ENCODE measurements around the gene THPO. TPM values are rescaled to one million over a fixed set of nuclear protein-coding genes. Genes with fewer than 3 reads are reported as not detected.

THPO gene
- total and polyA plus RNA-seq, 9 of the 15 experiments (the other 6 are each of a cell fraction or from before 2014, with no cell fraction given): 0.11 to 1.1 (median 0.35) TPM; not detected in 1

DNA sequence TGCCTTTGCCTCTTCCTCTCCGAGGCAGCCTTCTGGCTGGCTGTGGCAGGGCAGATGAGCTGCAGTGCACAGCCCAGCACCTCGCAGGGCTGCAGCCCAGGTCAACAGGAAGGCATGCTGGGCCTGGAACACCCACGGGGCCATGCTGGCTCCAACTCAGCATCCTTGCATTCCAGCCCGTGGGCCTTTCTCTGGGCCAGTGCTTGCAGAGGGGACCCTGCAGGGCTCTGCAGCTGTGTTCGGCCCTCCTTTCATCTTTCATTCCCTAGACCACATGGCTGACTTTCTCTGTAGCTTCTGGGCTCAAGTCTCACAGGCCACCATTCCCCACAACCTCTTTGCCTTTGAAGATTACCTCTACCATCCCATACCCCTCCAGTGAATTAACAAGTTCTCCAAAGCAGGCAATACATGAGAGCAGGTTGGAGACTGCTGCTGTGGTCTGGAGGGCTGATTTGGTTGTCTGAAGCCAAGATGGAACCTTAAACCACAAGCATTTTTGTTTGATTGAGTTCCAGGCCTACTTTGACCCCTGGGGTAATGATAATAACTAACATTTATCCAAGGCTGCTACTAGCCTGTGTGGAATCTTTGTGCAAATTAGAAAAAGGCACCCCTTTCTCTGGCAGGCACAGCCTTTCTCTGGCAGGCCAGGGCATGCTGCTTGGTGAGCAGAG lies 34.7 kb downstream of the THPO start:
- intact Hi-C loops (cut with micrococcal nuclease): no loop called here
- no TSS peak for BruUV-seq (replicated peaks)

GRCh38 chr3:184341925-184342324 lies 36.1 kb downstream of the THPO start:
- Histone ChIP-seq H3K27me3 (ENCODE audit: control insufficient read depth in 2 of 2, insufficient read depth in 2 of 2, low read length in 2 of 2) (no peaks in the 10 kb centered on the region), H3K9me1 (ENCODE audit: control insufficient read depth, insufficient read depth, low read length) (peaks cover 10% of the 10 kb centered on the region), H2AFZ (ENCODE audit: low read depth, low read length) (no peak overlapping the region), H3K4me1 (replicated peaks in 1 of 2; ENCODE audit: control insufficient read depth in 2 of 2, insufficient read depth in 2 of 2, low read length in 2 of 2) (peaks cover 23 to 50% of the 10 kb centered on the region in 2 experiments), H3K4me2 (ENCODE audit: insufficient read depth, low read length) (no peak overlapping the region), H3K4me3 (no peak overlapping the region), H4K20me1 (replicated peaks; ENCODE audit: control insufficient read depth, insufficient read depth, low read length) (no peaks in the 10 kb centered on the region; the same call in 1 of the 2 replicates), H3K36me3 (ENCODE audit: control insufficient read depth, insufficient read depth, low read length) (peaks cover 27% of the 10 kb centered on the region; the same call in 2 of the 3 replicates), H3K79me2 (ENCODE audit: control insufficient read depth, insufficient read depth, low read length) (peaks cover 16% of the 10 kb centered on the region), H3K9me3 (replicated peaks; ENCODE audit: control insufficient read depth, insufficient read depth, low read depth, low read length) (no peaks in the 10 kb centered on the region), H3K27ac (ENCODE audit: extremely low read depth, low read depth, low read length) (no peak overlapping the region), H3K9ac (ENCODE audit: insufficient read depth in 1 of 2, low read depth in 2 of 2, low read length in 2 of 2) (no peak overlapping the region)
- ATAC-seq (no peak), FAIRE-seq (no peak), DNase-seq (ENCODE audit: extremely low read depth in 1 of 4, low spot score in 3 of 4) (no peak)
- BruUV-seq (replicated peaks): no TSS peak
- 64% methylated on average over 7 of the region's 7 CpGs for WGBS (ENCODE audit: insufficient coverage, low coverage, missing lambda C conversion rate)
- in situ Hi-C loops (cut with MboI): no loop called here
- intact Hi-C loops (cut with micrococcal nuclease): no loop called here
- POLR2A ChIA-PET: interaction anchor here (0.7 to 1.6 kb wide), 4 partner anchors 9 to 306 kb away, joined by 3 to 6 read pairs (median 5); no protein-coding TSS in a partner anchor
- CTCF ChIA-PET (ENCODE audit: low intra/inter-chr PET ratio): no interaction called here
- no peak for TF ChIP-seq MITF (IDR thresholded peaks at IDR 0.05)
- no peak for TF ChIP-seq FOXO4 (CRISPR knock-in tag; IDR thresholded peaks at IDR 0.05)
- TF ChIP-seq, protein P1, sequence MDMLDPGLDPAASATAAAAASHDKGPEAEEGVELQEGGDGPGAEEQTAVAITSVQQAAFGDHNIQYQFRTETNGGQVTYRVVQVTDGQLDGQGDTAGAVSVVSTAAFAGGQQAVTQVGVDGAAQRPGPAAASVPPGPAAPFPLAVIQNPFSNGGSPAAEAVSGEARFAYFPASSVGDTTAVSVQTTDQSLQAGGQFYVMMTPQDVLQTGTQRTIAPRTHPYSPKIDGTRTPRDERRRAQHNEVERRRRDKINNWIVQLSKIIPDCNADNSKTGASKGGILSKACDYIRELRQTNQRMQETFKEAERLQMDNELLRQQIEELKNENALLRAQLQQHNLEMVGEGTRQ (CRISPR knock-in tag; IDR thresholded peaks at IDR 0.05): 0 out of 2 replicates have a peak, but pooled peaks have one; percentile 33
- no peak for TF ChIP-seq TCF15 (CRISPR knock-in tag; IDR thresholded peaks at IDR 0.05)
- no peak for TF ChIP-seq FOXA1 (IDR thresholded peaks at IDR 0.05; ENCODE audit: borderline replicate concordance)
- no peak for TF ChIP-seq ZFPM2 (CRISPR knock-in tag; IDR thresholded peaks at IDR 0.05)
- TF ChIP-seq CHD2 (IDR thresholded peaks at IDR 0.05; ENCODE audit: low read depth, low read length): no peak
- TF ChIP-seq KLF13 (tag; IDR thresholded peaks at IDR 0.05; ENCODE audit: borderline replicate concordance, low read depth): no peak
- no peak for TF ChIP-seq ZNF384 (IDR thresholded peaks at IDR 0.05; ENCODE audit: low read depth, low read length)

More for the DNA sequence above, 34.7 kb downstream of the THPO start:
- H2AFZ ChIP-seq (ENCODE audit: low read depth, low read length): no peak overlapping the region
- no peak overlapping the region for H3K4me2 ChIP-seq (ENCODE audit: insufficient read depth, low read length)
- ChIA-PET POLR2A (interaction anchor here (0.6 to 1.1 kb wide), 5 partner anchors 15 to 182 kb away, joined by 3 to 5 read pairs (median 3); no protein-coding TSS in a partner anchor), CTCF (ENCODE audit: low intra/inter-chr PET ratio) (no interaction called here)
- no peak for FAIRE-seq
- TF ChIP-seq ZNF311 (CRISPR knock-in tag; IDR thresholded peaks at IDR 0.05) (no peak), POLR2G (IDR thresholded peaks at IDR 0.05; ENCODE audit: low read depth, low read length) (peak; percentile 39; the same call in 1 of the 2 replicates), NR4A1 (CRISPR knock-in tag; IDR thresholded peaks at IDR 0.05) (no peak), NR4A1 (tag; IDR thresholded peaks at IDR 0.05) (no peak), ZFX (CRISPR knock-in tag; IDR thresholded peaks at IDR 0.05) (no peak), ARNT (IDR thresholded peaks at IDR 0.05) (no peak)
- 65% methylated on average over 3 of the region's 5 CpGs for WGBS (ENCODE audit: insufficient coverage, low coverage, missing lambda C conversion rate)
- H3K4me3 ChIP-seq: no peak overlapping the region
- peaks cover 8% of the 10 kb centered on the region; the same call in 2 of the 3 replicates for H3K79me2 ChIP-seq (ENCODE audit: control insufficient read depth, insufficient read depth, low read length)
- no peak for ATAC-seq
- no peaks in the 10 kb centered on the region for H3K27me3 ChIP-seq (ENCODE audit: control insufficient read depth in 2 of 2, insufficient read depth in 2 of 2, low read length in 2 of 2)
- peaks cover 6% of the 10 kb centered on the region for H3K9me1 ChIP-seq (ENCODE audit: control insufficient read depth, insufficient read depth, low read length)
- H3K27ac ChIP-seq (ENCODE audit: extremely low read depth, low read depth, low read length): no peak overlapping the region
- H3K9me3 ChIP-seq (replicated peaks; ENCODE audit: control insufficient read depth, insufficient read depth, low read depth, low read length): no peaks in the 10 kb centered on the region
- peak overlapping the region in 1 of 2 experiments; percentile 17; a peak in 2 of 4 replicates for H3K9ac ChIP-seq (ENCODE audit: insufficient read depth in 1 of 2, low read depth in 2 of 2, low read length in 2 of 2)
- peaks cover 33% of the 10 kb centered on the region; the same call in 2 of the 3 replicates for H3K36me3 ChIP-seq (ENCODE audit: control insufficient read depth, insufficient read depth, low read length)
- H4K20me1 ChIP-seq (replicated peaks; ENCODE audit: control insufficient read depth, insufficient read depth, low read length): no peaks in the 10 kb centered on the region
- in situ Hi-C loops (cut with MboI): no loop called here
- H3K4me1 ChIP-seq (replicated peaks in 1 of 2; ENCODE audit: control insufficient read depth in 2 of 2, insufficient read depth in 2 of 2, low read length in 2 of 2): peaks cover 30 to 53% of the 10 kb centered on the region in 2 experiments
- DNase-seq (ENCODE audit: extremely low read depth in 1 of 4, low spot score in 3 of 4): no peak

All from K562 (cell line).